ENCODE measurements around the gene DXO.

DXO gene

DNA sequence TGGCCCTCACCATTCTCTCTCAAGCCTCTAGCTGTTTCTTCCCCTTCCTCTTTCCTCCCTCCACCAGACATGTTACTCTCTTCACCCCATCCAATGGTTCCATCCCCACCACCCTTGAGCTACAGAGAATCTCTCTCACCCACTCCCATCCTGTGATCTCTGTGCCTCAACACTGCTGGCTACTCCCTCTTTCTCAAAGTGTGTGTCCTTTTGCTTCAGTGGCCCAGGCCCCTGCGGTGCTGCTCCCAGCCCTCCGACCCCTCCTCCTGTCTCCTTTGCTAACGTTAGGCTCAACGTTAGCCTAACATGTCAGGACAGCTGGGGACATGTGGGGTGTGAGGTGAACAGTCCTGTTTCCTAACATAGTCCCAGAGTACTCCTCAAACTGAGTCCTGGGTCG, 19.0 kb downstream of the DXO start:
- TF ChIP-seq ZNF384 (IDR thresholded peaks at IDR 0.05): no peak
- no peak for TF ChIP-seq FOXK2 (IDR thresholded peaks at IDR 0.05)
- no peak for TF ChIP-seq TARDBP (IDR thresholded peaks at IDR 0.05)
- TF ChIP-seq SUZ12 (IDR thresholded peaks at IDR 0.05): no peak
- no peak for TF ChIP-seq PKNOX1 (IDR thresholded peaks at IDR 0.05)
- no peak for TF ChIP-seq FOXM1 (IDR thresholded peaks at IDR 0.05; ENCODE audit: borderline replicate concordance)
- no peak for TF ChIP-seq CTBP1 (IDR thresholded peaks at IDR 0.05; ENCODE audit: borderline replicate concordance)
- TF ChIP-seq L3MBTL2 (conservative IDR thresholded peaks at IDR 0.05): no peak
- ChIA-PET POLR2A (interaction anchor here (0.8 to 2.8 kb wide), 7 partner anchors 10 to 138 kb away, joined by 3 to 18 read pairs (median 6); partner anchors contain the start of genes DXO, EHMT2, HSPA1A and HSPA1L), CTCF (interaction anchor here (0.6 to 1.5 kb wide), 9 partner anchors 13 to 114 kb away, joined by 3 to 10 read pairs (median 3); no protein-coding TSS in a partner anchor)
- no peak for DNase-seq (ENCODE audit: extremely low spot score)

- ChIA-PET POLR2A (interaction anchor here (0.8 to 2.8 kb wide), 8 partner anchors 10 to 137 kb away, joined by 3 to 18 read pairs (median 6); partner anchors contain the start of genes DXO, EHMT2, HSPA1A and HSPA1L), CTCF (interaction anchor here (0.6 to 1.5 kb wide), 16 partner anchors 12 to 356 kb away, joined by 3 to 10 read pairs (median 4); no protein-coding TSS in a partner anchor)
- TF ChIP-seq TARDBP (IDR thresholded peaks at IDR 0.05) (no peak), ARNT (IDR thresholded peaks at IDR 0.05) (no peak), FOXM1 (IDR thresholded peaks at IDR 0.05; ENCODE audit: borderline replicate concordance) (no peak)
- peak; percentile 57 for DNase-seq (ENCODE audit: extremely low spot score)
These were observed 19.7 kb downstream of the DXO start for GRCh38 chr6:31952140-31952805.

DNA sequence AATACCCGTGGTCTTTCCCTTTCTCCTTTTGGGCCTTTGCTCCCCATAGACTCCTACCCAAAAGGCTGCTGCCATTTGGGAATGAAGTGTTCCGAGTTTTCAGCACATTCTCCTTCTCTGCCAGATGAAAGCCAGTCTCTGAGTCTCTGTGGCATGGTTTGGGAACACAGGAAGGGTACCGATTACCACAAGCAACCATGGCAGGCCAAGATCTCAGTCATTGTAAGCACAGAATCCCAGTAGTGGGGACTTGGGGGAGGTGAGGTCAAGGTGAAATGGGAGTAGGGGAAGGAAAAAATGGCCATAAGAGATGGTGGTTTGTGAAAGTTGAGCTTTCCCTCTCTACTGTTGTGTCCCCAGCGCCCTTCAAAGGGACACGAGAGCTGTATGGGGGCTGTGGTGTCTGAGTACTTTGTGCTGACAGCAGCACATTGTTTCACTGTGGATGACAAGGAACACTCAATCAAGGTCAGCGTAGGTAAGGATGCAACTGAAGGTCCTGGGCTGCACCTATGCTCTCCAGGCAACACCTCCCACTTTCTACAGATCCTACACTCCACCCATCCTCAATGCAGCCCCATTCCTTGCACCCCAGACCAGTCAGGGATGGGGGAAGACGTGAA, 21.9 kb downstream of the DXO start:
- CTCF ChIA-PET: no interaction called here
- POLR2A ChIA-PET: interaction anchor here (0.8 to 3.2 kb wide), 5 partner anchors 9 to 403 kb away, joined by 3 to 16 read pairs (median 3); partner anchors contain the start of genes NELFE, NFKBIL1, SKIC2 and VARS1

DNA sequence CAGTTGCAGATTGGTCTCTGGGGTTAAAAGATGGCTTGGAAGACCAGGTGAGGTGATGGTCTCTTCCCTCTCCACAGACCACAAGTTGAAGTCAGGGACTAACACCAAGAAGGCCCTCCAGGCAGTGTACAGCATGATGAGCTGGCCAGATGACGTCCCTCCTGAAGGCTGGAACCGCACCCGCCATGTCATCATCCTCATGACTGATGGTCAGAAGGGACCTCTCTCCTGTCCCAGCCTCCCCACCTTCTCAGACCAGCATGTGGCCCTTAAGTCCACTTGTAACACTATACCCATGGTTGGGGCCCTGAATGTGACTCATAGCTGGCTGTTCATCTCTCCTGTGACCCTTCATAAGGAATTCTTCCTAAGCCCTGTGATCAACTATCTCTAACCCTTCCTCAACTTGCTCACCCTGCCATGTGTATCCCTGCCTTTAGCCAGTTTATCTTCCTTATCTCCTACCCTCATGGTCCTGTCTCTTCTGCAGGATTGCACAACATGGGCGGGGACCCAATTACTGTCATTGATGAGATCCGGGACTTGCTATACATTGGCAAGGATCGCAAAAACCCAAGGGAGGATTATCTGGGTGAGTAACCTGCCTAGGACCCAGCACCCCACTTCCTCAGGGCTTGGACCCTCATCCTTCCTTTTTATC, 23.1 kb downstream of the DXO start:
- TF ChIP-seq FOXM1 (IDR thresholded peaks at IDR 0.05; ENCODE audit: borderline replicate concordance): no peak
- no peak for TF ChIP-seq NFRKB (IDR thresholded peaks at IDR 0.05)
- no peak for TF ChIP-seq ZNF384 (IDR thresholded peaks at IDR 0.05)
- TF ChIP-seq SUZ12 (IDR thresholded peaks at IDR 0.05): no peak
- no peak for TF ChIP-seq CTBP1 (IDR thresholded peaks at IDR 0.05; ENCODE audit: borderline replicate concordance)
- TF ChIP-seq SP1 (IDR thresholded peaks at IDR 0.05): no peak
- TF ChIP-seq PKNOX1 (IDR thresholded peaks at IDR 0.05): no peak
- no peak for TF ChIP-seq FOXK2 (IDR thresholded peaks at IDR 0.05)
- TF ChIP-seq L3MBTL2 (conservative IDR thresholded peaks at IDR 0.05): no peak
- DNase-seq (ENCODE audit: extremely low spot score): no peak
- CTCF ChIA-PET: no interaction called here
- POLR2A ChIA-PET: interaction anchor here (0.8 to 3.2 kb wide), 4 partner anchors 9 to 402 kb away, joined by 3 to 11 read pairs (median 3); partner anchors contain the start of gene NFKBIL1

More for the DNA sequence above, 21.9 kb downstream of the DXO start:
- no peak for TF ChIP-seq HDGF (IDR thresholded peaks at IDR 0.05; ENCODE audit: borderline replicate concordance)
- TF ChIP-seq ZNF384 (IDR thresholded peaks at IDR 0.05): no peak
- TF ChIP-seq SUZ12 (IDR thresholded peaks at IDR 0.05): no peak
- no peak for TF ChIP-seq PKNOX1 (IDR thresholded peaks at IDR 0.05)
- no peak for TF ChIP-seq SP1 (IDR thresholded peaks at IDR 0.05)
- no peak for TF ChIP-seq FOXM1 (IDR thresholded peaks at IDR 0.05; ENCODE audit: borderline replicate concordance)
- no peak for TF ChIP-seq FOXK2 (IDR thresholded peaks at IDR 0.05)
- TF ChIP-seq LEF1 (IDR thresholded peaks at IDR 0.05; ENCODE audit: borderline replicate concordance): no peak
- TF ChIP-seq BHLHE40 (IDR thresholded peaks at IDR 0.05; ENCODE audit: borderline replicate concordance): no peak
- no peak for TF ChIP-seq TARDBP (IDR thresholded peaks at IDR 0.05)
- TF ChIP-seq L3MBTL2 (conservative IDR thresholded peaks at IDR 0.05): no peak
- no peak for TF ChIP-seq FOXA1 (IDR thresholded peaks at IDR 0.05)
- DNase-seq (ENCODE audit: extremely low spot score): no peak

GRCh38 chr6:31948306-31948705, 23.6 kb downstream of the DXO start:
- POLR2A ChIA-PET: interaction anchor here (1.1 to 3.2 kb wide), 2 partner anchors 8 to 10 kb away, joined by 3 to 11 read pairs; no protein-coding TSS in a partner anchor

More at GRCh38 chr6:31948306-31948705, 23.6 kb downstream of the DXO start:
- TF ChIP-seq LEF1 (IDR thresholded peaks at IDR 0.05; ENCODE audit: borderline replicate concordance) (no peak), FOXM1 (IDR thresholded peaks at IDR 0.05; ENCODE audit: borderline replicate concordance) (no peak), L3MBTL2 (conservative IDR thresholded peaks at IDR 0.05) (no peak), FOXK2 (IDR thresholded peaks at IDR 0.05) (no peak), PKNOX1 (IDR thresholded peaks at IDR 0.05) (no peak), HDGF (IDR thresholded peaks at IDR 0.05; ENCODE audit: borderline replicate concordance) (no peak), BHLHE40 (IDR thresholded peaks at IDR 0.05; ENCODE audit: borderline replicate concordance) (no peak), ZNF384 (IDR thresholded peaks at IDR 0.05) (no peak), SUZ12 (IDR thresholded peaks at IDR 0.05) (no peak), SP1 (IDR thresholded peaks at IDR 0.05) (no peak), TARDBP (IDR thresholded peaks at IDR 0.05) (no peak), FOXA1 (IDR thresholded peaks at IDR 0.05) (no peak), CTBP1 (IDR thresholded peaks at IDR 0.05; ENCODE audit: borderline replicate concordance) (no peak), NFRKB (IDR thresholded peaks at IDR 0.05) (no peak), ELF4 (IDR thresholded peaks at IDR 0.05) (no peak), ARNT (IDR thresholded peaks at IDR 0.05) (no peak)
- DNase-seq (ENCODE audit: extremely low spot score): no peak
- CTCF ChIA-PET: interaction anchor here (0.6 kb wide), 1 partner anchor 11 kb away, joined by 3 read pairs; no protein-coding TSS in a partner anchor

Data from HEK293T (cell line).